Measurements from ENCODE around the gene ALK. TPM values are rescaled to one million over a fixed set of nuclear protein-coding genes. Genes with fewer than 3 reads are reported as not detected.

Gene ALK
- total RNA-seq, 2 donors from 2014 or later, result 0.19 TPM; not detected in 1

DNA sequence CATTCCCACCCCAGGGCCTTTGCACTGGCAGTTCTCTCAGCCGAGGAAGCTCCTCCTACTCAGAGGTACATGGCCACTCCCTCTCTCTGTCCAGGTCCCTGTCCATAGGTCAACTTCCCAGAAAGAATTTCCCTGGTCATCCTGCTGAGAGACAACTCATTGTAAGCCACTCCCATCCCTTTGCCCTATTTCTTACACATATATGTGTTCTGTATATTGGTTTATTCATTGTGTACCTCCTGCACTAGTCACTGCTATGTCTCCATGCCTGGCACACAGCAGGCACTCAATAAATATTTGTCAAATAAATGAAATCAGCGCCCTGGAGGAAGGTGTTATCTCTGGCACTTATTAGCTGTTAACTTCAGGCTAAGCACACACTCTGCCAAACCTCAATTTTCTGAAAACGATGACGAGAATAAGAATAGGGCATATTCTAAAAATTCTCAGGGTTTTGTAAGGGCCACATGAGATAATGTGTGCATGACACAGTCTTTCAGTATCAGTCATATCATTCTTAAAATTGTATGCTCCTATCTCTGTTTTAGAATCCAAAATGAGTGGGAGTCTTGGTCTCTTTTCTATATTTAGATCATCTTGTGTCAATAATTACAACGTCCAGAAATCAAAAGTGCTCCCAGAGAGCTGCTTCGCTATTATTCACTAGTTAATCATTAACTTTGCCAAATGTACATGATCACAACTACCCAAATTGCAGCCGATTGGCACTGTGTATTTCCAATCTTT lies 198.0 kb downstream of the ALK start:
- H3K9me3 ChIP-seq, result no peaks in the 10 kb centered on the region
- no peak overlapping the region for H3K4me3 ChIP-seq
- intact Hi-C loops (cut with DNase I), result no loop called here
- H3K4me1 ChIP-seq, result no peaks in the 10 kb centered on the region
- no peaks in the 10 kb centered on the region for H3K36me3 ChIP-seq
- DNase-seq, result no peak
- no peaks in the 10 kb centered on the region for H3K27me3 ChIP-seq
- H3K27ac ChIP-seq, result no peak overlapping the region
- no peak for TF ChIP-seq CTCF (IDR thresholded peaks at IDR 0.05)
- H3K9ac ChIP-seq (ENCODE audit: low read depth in 2 of 2, low read length in 2 of 2), result no peak overlapping the region

- Histone ChIP-seq H3K9ac (ENCODE audit: low read depth in 2 of 2, low read length in 2 of 2) (no peak overlapping the region), H3K4me3 (no peak overlapping the region), H3K4me1 (no peaks in the 10 kb centered on the region), H3K27ac (no peak overlapping the region), H3K36me3 (no peaks in the 10 kb centered on the region), H3K27me3 (no peaks in the 10 kb centered on the region), H3K9me3 (no peaks in the 10 kb centered on the region)
- TF ChIP-seq CTCF (IDR thresholded peaks at IDR 0.05), result no peak
- no peak for DNase-seq
- intact Hi-C loops (cut with DNase I), result no loop called here
Measured at GRCh38 chr2:29719639-29720038, 201.7 kb downstream of the ALK start.

DNA sequence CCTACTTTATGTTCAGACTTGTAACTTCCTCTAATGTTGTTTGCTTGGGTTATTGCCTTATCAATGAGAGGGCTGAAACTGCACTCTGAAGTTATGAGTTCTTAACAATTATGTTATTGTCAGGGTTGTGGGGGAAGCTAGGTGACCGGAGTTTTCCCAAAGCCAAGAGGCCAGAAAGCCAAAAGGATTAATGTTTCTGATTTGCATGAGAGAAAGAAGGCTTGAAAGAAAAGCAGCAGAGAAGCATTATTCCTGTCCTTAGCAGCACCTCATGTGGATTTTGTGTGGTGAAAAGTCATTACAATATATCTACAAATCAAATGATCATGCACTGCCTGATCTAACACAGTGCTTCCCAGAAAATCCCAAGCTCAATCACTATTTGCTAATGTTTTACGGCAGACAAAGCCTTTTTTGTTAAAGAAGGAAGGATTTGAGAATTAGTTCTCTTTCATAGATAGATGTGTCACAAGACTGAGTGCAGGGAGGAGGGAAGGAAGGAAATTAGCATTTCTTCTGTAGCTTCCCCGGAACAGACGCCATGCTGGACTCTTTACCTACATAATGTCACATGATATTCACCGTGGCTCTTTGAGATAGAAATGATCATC lies 203.2 kb downstream of the ALK start:
- DNase-seq, result no peak
- H3K9ac ChIP-seq (ENCODE audit: low read depth in 2 of 2, low read length in 2 of 2), result no peak overlapping the region
- H3K27me3 ChIP-seq, result no peaks in the 10 kb centered on the region
- H3K27ac ChIP-seq, result no peak overlapping the region
- H3K4me1 ChIP-seq, result no peaks in the 10 kb centered on the region
- no peak overlapping the region for H3K4me3 ChIP-seq
- no peaks in the 10 kb centered on the region for H3K36me3 ChIP-seq
- TF ChIP-seq CTCF (IDR thresholded peaks at IDR 0.05), result no peak
- no peaks in the 10 kb centered on the region for H3K9me3 ChIP-seq
- intact Hi-C loops (cut with DNase I), result no loop called here

GRCh38 chr2:29715655-29716054 lies 205.7 kb downstream of the ALK start:
- no peaks in the 10 kb centered on the region for H3K9me3 ChIP-seq
- H3K4me3 ChIP-seq, result no peak overlapping the region
- H3K36me3 ChIP-seq, result no peaks in the 10 kb centered on the region
- no peaks in the 10 kb centered on the region for H3K4me1 ChIP-seq
- H3K9ac ChIP-seq (ENCODE audit: low read depth in 2 of 2, low read length in 2 of 2), result no peak overlapping the region
- intact Hi-C loops (cut with DNase I), result no loop called here
- H3K27ac ChIP-seq, result no peak overlapping the region
- DNase-seq, result no peak
- no peak for TF ChIP-seq CTCF (IDR thresholded peaks at IDR 0.05)
- H3K27me3 ChIP-seq, result no peaks in the 10 kb centered on the region

DNA sequence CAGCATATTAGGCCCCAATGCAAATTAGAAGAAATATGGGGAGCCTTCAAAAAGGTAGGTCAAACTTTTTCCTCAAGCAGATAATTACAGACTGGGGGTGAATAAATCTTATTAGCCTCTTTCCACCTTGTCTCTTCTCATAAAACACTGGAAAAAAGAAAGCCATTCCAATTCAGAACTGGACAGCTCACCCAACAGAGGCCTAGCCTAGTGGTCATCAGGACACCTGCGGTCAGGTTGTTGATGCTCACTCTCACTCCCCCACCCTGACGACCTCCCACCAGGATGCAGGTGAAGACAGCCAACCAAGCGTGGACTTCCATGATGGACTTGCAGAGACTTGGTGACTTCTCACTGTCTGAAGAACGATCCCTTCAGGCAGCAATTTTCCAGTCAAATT lies 207.1 kb downstream of the ALK start:
- Histone ChIP-seq H3K9ac (ENCODE audit: low read depth in 2 of 2, low read length in 2 of 2) (no peak overlapping the region), H3K27me3 (no peaks in the 10 kb centered on the region), H3K36me3 (no peaks in the 10 kb centered on the region), H3K27ac (no peak overlapping the region), H3K4me3 (no peak overlapping the region), H3K4me1 (no peaks in the 10 kb centered on the region), H3K9me3 (no peaks in the 10 kb centered on the region)
- no peak for TF ChIP-seq CTCF (IDR thresholded peaks at IDR 0.05)
- intact Hi-C loops (cut with DNase I), result no loop called here
- no peak for DNase-seq

Data from colonic mucosa (tissue), 4 donors.